Mesothelial cell of epicardium (in vitro differentiated cells): ENCODE data around the gene ARHGAP23. TPM values are rescaled to one million over a fixed set of nuclear protein-coding genes. Genes with fewer than 3 reads are reported as not detected.
"Not testable (repeated sequence)": the region's sequence is repeated elsewhere in the genome, so short reads cannot be mapped to it uniquely, and the experiment has no call there.

Experiments
- DNase-seq, 2 experiments: peaks; one replicate each; pipeline ENCODE4 v3.0.0; 2021; ENCODE audit warnings: low spot score in 2 of 2; ENCODE audit not compliant: unreplicated experiment in 2 of 2
- H3K27ac Mint-ChIP-seq: 2 replicates; pipeline ENCODE4 v1.8.0; 2021; ENCODE audit warnings: mixed read lengths
- H3K27me3 Mint-ChIP-seq: 2 replicates; pipeline ENCODE4 v1.8.0; 2021; ENCODE audit warnings: low read depth, mixed read lengths
- H3K36me3 Mint-ChIP-seq: 2 replicates; pipeline ENCODE4 v1.8.0; 2021; ENCODE audit warnings: mixed read lengths
- H3K4me1 Mint-ChIP-seq: 2 replicates; pipeline ENCODE4 v1.8.0; 2021; ENCODE audit warnings: mixed read lengths
- H3K4me3 Mint-ChIP-seq: 2 replicates; pipeline ENCODE4 v1.8.0; 2021; ENCODE audit warnings: mild to moderate bottlenecking, moderate library complexity, mixed read lengths
- H3K9me3 Mint-ChIP-seq: 2 replicates; pipeline ENCODE4 v1.8.0; 2021; ENCODE audit warnings: mixed read lengths
- total RNA-seq: library from RNA; stranded (reverse); gene quantifications from 3 replicates; pipeline ENCODE4 v1.2.1, GENCODE V29; 2021
- TF ChIP-seq, protein P1 (sequence below): fragments of 200-600 bp; sonication (generic); IDR thresholded peaks from one replicate; pipeline ENCODE4 v1.5.0; 2021; ENCODE audit warnings: antibody characterized with exemption; ENCODE audit not compliant: unreplicated experiment

ARHGAP23 gene
- total RNA-seq, 1 donor from 2014 or later, result 89.1 TPM

DNA sequence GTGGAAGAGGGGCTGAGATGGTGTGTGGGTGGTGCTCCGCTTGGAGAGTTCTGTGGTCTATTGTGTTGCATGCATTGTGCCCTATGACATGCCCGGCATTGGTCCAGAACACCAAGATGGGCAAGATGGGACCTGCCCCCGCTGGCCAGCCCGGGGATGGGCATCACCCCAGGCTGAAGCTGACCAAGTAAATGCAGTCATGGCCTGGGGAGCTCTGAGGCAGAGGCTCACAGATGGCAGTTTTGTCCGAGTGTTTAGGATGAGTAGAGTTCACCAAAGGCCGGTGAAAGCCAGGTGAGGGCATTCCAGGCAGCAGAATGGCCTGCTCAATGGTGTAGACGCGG is 54.4 kb downstream of the ARHGAP23 start:
- H3K4me3 Mint-ChIP-seq, H3K9me3 Mint-ChIP-seq, H3K4me1 Mint-ChIP-seq, H3K27ac Mint-ChIP-seq, H3K27me3 Mint-ChIP-seq, DNase-seq: not testable (repeated sequence)
- H3K36me3 Mint-ChIP-seq, result peaks cover 16% of the 10 kb centered on the region

DNA sequence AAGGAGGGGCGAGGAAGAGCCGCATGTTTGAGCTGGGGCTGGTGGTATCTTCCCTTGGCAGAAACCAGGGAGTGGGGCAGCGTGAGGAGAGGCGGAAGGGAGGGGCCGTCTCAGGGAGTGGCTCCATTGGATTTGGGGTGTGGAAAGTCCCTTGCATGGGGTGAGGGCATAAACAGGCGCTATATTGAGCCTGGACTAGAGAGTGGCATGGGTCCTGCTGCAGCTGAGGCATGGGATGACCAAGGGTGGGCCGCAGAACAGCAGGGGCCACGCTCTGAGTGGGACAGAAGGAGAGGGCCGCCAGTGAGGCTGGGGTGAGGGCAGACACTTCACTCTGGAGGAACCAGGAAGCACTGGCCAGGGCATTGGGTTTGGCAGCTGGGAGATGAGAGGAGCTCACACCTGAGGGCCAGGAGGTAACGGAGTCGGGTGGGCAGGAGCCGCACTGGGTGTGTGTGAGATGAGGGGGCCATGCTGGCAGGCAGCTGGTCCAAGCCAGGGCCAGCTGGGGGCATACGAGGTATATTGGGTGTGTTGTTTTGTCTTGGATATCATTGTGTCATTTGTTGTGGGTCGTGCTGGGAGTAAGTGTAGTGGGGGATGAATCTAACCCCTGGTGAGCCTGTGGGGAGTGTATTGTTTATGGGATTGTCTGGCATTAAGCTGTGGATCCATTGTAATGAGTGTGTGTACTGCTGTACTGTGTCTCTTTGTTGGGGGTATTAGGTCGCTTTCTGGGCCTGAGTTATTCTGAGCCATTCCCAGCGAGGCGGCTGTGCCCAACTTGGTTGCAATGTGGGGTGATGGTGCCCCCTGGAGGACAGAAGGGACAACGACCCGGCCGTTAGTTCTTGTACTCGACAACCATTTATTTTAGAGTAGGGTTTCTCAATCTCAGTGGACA is 56.2 kb downstream of the ARHGAP23 start:
- peak overlapping the region; percentile 45 for H3K27ac Mint-ChIP-seq
- DNase-seq, result peak in 1 of 2 experiments; percentile 80

DNA sequence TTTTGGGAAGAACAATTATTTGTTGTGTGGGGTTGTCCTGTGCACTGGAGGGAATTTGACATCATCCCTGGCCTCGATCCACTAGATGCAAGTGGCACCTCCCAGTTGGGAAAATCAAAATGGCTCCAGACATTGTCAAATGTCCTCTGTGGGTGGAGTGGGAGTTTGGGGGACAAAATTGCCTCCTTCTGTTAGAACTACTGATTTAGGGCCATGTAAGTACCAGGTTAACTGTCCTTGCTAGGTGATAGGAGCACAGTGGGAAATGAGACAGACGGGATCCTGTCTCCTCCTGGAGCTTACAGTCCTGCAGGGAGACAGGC is 56.8 kb downstream of the ARHGAP23 start:
- Mint-ChIP-seq H3K27ac (no peak overlapping the region), H3K9me3 (no peaks in the 10 kb centered on the region), H3K4me1 (peaks cover 6% of the 10 kb centered on the region), H3K27me3 (no peaks in the 10 kb centered on the region), H3K4me3 (no peak overlapping the region), H3K36me3 (peaks cover 21% of the 10 kb centered on the region)
- TF ChIP-seq, protein P1, sequence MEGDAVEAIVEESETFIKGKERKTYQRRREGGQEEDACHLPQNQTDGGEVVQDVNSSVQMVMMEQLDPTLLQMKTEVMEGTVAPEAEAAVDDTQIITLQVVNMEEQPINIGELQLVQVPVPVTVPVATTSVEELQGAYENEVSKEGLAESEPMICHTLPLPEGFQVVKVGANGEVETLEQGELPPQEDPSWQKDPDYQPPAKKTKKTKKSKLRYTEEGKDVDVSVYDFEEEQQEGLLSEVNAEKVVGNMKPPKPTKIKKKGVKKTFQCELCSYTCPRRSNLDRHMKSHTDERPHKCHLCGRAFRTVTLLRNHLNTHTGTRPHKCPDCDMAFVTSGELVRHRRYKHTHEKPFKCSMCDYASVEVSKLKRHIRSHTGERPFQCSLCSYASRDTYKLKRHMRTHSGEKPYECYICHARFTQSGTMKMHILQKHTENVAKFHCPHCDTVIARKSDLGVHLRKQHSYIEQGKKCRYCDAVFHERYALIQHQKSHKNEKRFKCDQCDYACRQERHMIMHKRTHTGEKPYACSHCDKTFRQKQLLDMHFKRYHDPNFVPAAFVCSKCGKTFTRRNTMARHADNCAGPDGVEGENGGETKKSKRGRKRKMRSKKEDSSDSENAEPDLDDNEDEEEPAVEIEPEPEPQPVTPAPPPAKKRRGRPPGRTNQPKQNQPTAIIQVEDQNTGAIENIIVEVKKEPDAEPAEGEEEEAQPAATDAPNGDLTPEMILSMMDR, result peak; percentile 2
- DNase-seq, result no peak

More for the DNA sequence above, 56.2 kb downstream of the ARHGAP23 start:
- TF ChIP-seq, protein P1, result peak; percentile 84
- peaks cover 19% of the 10 kb centered on the region for H3K36me3 Mint-ChIP-seq
- not testable (repeated sequence) for H3K27me3 Mint-ChIP-seq, H3K9me3 Mint-ChIP-seq, H3K4me1 Mint-ChIP-seq, H3K4me3 Mint-ChIP-seq

DNA sequence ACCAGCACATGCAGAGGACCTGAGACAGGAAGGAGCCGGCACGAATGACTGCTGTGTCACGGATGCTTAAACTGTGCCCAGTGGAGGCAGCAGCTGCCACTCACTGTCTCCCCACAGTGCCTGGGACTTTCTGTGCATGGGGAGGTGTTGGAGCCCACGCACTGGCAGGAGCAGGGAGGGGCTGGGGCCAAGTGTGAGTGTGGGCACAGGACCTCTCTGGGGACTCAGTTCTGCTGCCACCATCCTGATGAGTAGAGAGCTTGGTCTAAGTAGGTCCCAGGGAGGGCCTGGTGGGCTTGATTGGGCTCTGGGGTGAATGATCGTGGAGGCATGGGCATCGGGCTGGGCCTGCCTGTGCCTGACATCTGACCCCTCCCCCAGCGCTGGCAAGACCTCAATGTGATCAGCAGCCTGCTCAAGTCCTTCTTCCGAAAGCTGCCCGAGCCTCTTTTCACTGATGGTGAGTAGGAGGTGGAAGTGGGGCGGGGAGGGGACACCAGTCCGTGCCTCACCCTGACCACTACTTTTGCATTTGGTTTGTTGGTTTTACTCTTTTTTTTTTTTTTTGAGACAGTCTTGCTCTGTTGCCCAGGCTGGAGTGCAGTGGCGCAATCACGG is 57.5 kb downstream of the ARHGAP23 start:
- H3K36me3 Mint-ChIP-seq, result peaks cover 23% of the 10 kb centered on the region
- not testable (repeated sequence) for H3K4me3 Mint-ChIP-seq, H3K9me3 Mint-ChIP-seq, H3K4me1 Mint-ChIP-seq, H3K27me3 Mint-ChIP-seq, DNase-seq
- peak overlapping the region; percentile 59 for H3K27ac Mint-ChIP-seq

DNA sequence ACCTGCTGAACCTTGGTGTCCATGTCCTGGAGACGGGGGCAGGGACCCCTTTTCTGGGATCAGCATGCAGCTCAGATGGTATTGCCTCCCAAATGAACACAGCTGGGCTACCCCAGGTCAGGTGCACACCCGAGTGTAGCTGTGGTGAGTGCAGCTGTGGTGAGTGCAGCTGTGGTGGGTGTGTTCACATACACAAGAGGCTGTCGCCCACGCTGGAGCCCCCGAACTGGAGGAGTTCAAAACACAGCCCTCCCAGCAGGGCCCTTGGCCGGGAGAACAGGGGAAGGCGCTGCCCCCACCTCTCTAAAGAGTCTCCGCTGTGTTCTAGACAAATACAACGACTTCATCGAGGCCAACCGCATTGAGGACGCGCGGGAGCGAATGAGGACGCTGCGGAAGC is 61.5 kb downstream of the ARHGAP23 start:
- H3K27me3 Mint-ChIP-seq, H3K4me1 Mint-ChIP-seq, H3K4me3 Mint-ChIP-seq, H3K27ac Mint-ChIP-seq, DNase-seq, H3K9me3 Mint-ChIP-seq: not testable (repeated sequence)
- H3K36me3 Mint-ChIP-seq, result peaks cover 39% of the 10 kb centered on the region

DNA sequence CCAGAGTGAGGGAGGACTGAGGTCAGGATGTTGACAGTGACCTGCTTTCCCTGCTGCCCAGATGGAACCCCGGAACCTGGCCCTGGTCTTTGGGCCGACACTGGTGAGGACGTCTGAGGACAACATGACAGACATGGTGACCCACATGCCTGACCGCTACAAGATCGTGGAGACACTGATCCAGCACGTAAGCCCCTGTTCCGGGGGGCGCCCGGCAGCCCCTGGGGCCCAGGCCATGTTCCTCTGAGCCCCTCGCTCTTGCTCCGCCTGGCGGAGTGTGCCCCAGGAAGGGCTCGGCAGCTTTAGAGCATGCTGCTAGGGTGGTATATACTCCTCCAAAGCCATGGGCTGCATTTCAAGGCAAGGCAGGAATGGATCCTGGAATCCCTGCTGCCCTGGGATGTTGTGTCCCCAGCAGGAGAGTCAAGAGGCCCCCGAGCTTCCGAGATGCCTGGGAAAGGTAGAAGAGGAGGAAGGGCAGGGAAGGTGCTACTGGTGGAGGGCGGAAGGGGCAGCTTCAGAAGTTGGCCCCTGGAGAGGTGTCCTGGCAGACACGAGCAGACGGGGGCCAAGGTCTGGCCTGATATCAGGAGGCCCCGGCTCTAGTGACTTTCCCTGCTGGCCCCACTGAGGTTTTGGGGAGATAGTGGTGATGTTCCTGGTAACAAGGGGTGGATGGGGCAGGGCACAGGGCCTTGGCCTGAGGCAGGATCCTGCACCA is 63.2 kb downstream of the ARHGAP23 start:
- not testable (repeated sequence) for H3K4me1 Mint-ChIP-seq, DNase-seq, H3K9me3 Mint-ChIP-seq, H3K27ac Mint-ChIP-seq, H3K4me3 Mint-ChIP-seq, H3K27me3 Mint-ChIP-seq
- peaks cover 40% of the 10 kb centered on the region for H3K36me3 Mint-ChIP-seq

DNA sequence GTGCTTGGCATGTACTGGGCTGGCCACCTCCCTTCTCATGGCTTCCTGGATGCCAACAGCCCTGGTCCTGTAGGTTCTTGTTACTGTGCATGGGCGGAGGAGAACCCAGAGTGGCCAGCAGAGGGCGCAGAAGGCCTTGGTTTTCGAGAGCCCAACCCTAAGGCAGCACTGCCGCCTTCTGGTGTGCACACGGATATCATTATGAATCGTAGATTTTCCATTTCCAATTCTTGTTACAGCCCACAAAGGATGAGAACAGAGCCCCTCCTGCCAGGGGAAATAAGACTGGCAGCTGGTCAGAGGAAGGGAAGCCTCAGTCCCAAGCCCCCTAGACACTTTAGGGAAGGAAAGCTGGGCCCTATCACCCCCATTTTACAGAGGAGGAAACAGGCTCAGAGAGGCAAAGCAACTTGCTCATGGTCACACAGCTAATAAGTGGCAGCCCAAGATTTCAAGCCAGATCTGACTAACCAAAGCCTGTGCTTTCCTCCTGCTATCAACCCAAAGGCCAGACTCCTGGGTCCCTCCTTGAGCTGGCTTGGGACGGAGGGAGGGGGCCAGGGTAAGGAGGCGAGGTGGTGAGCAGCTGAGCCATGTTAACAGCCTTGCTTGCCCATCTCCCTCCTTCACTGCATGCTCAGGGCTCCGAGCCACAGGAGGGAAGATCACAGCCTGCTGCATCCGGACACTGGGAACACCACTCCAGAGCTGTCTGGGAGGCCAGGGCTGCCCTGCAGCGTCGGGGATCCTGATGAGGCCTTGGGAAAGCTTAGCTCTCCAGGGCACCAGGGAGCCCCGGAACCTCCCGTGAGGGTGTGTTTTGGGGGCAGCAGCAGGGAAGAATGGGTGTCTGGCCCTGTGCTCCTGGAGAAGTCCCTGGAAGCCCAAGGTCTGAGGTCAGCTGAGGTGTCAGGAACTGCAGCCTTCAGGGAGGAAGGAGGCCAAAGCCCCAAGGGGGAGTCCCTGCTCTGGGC is 64.1 kb downstream of the ARHGAP23 start:
- H3K36me3 Mint-ChIP-seq, result peaks cover 37% of the 10 kb centered on the region
- H3K4me3 Mint-ChIP-seq, H3K27ac Mint-ChIP-seq: not testable (repeated sequence)

DNA sequence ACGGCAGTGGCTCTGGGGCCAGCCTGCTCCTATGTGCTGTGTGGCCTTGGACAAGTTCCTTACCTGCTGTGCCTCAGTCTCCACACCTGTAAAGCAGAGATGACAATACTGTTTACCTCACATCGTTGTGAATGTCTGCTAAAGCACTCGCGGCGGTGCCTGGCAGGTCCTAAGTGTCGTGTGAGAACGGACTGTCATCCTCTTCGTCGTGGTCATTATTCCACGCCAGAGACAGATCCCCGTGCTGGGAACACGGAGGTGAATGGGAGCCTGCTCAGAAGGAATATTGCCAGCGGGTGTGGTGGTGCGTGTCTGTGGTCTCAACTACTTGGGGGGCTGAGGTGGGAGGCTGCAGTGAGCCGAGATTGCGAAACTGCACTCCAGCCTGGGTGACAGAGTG is 65.9 kb downstream of the ARHGAP23 start:
- not testable (repeated sequence) for H3K4me3 Mint-ChIP-seq, H3K27me3 Mint-ChIP-seq, H3K9me3 Mint-ChIP-seq, DNase-seq, H3K4me1 Mint-ChIP-seq, H3K27ac Mint-ChIP-seq
- H3K36me3 Mint-ChIP-seq, result peaks cover 40% of the 10 kb centered on the region

More for the DNA sequence above, 64.1 kb downstream of the ARHGAP23 start:
- H3K4me1 Mint-ChIP-seq, H3K9me3 Mint-ChIP-seq, H3K27me3 Mint-ChIP-seq: not testable (repeated sequence)
- peak; percentile 86 to 96 for DNase-seq
- TF ChIP-seq, protein P1, result peak; percentile 65

DNA sequence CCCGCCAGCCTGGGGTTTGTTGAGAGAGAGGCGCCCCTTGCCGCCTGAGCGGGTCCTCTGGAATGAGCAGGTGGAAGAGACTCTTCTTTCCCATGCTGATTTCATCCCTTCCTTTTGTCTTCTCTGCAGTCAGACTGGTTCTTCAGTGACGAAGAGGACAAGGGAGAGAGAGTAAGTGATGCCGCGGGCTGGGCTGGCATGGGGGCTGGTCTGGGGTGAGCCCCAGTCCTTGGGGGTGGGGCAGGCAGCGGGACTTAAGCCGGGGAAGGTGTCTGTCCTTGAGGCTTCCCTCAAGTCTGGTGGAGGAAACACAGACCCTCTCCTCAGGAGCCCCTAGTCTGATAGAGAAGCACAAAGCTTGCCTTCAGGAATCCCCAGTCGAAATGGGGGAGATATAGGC is 69.4 kb downstream of the ARHGAP23 start:
- H3K4me1 Mint-ChIP-seq, H3K9me3 Mint-ChIP-seq, DNase-seq, H3K27ac Mint-ChIP-seq, H3K27me3 Mint-ChIP-seq, H3K4me3 Mint-ChIP-seq: not testable (repeated sequence)
- peaks cover 49% of the 10 kb centered on the region for H3K36me3 Mint-ChIP-seq
